Epithelial cell of proximal tubule (primary cell): ENCODE data around the gene ZDHHC9. TPM values are rescaled to one million over a fixed set of nuclear protein-coding genes. Genes with fewer than 3 reads are reported as not detected.

ENCODE experiments used
- DNase-seq: peaks from one replicate; pipeline ENCODE4 v3.0.0-alpha.2; 2011; ENCODE audit warnings: low read depth
- H3K4me3 ChIP-seq: 2 replicates; pipeline ENCODE4 v1.5.1; 2011; ENCODE audit warnings: low read depth, mild to moderate bottlenecking, low read length
- CTCF ChIP-seq: conservative IDR thresholded peaks from 2 replicates; pipeline ENCODE4 v1.5.1; 2012; ENCODE audit warnings: low read depth, mild to moderate bottlenecking, low read length
- total RNA-seq: library from RNA; depleted of rRNA; stranded (reverse); fragments of >200 nt; gene quantifications from 2 replicates; pipeline ENCODE4 v1.2.3, GENCODE V29; 2015

The ZDHHC9 gene
- total RNA-seq, 1 donor from 2014 or later: 14.8 TPM

- no peak for DNase-seq
These were observed 20.6 kb downstream of the ZDHHC9 start for GRCh38 chrX:129823115-129823514.

GRCh38 chrX:129818123-129818522 is 25.6 kb downstream of the ZDHHC9 start:
- DNase-seq: no peak
- no peak for TF ChIP-seq CTCF
- H3K4me3 ChIP-seq: no peak overlapping the region

More at GRCh38 chrX:129823115-129823514, 20.6 kb downstream of the ZDHHC9 start:
- H3K4me3 ChIP-seq: no peak overlapping the region
- peak; percentile 60 for TF ChIP-seq CTCF

- no peak for DNase-seq
- no peak overlapping the region for H3K4me3 ChIP-seq
- TF ChIP-seq CTCF: no peak
These were observed 29.9 kb downstream of the ZDHHC9 start for GRCh38 chrX:129813662-129814368.

- H3K4me3 ChIP-seq: no peak overlapping the region
- TF ChIP-seq CTCF: no peak
- DNase-seq: no peak
These were observed 34.6 kb downstream of the ZDHHC9 start for GRCh38 chrX:129808829-129809796.

- no peak for DNase-seq
- no peak overlapping the region for H3K4me3 ChIP-seq
- TF ChIP-seq CTCF: no peak
These were observed 35.4 kb downstream of the ZDHHC9 start for GRCh38 chrX:129808158-129808828.

GRCh38 chrX:129804806-129805205 is 38.9 kb downstream of the ZDHHC9 start:
- DNase-seq: no peak
- H3K4me3 ChIP-seq: no peak overlapping the region
- TF ChIP-seq CTCF: no peak
